Measurements from ENCODE around the gene TMCC1.

DNA sequence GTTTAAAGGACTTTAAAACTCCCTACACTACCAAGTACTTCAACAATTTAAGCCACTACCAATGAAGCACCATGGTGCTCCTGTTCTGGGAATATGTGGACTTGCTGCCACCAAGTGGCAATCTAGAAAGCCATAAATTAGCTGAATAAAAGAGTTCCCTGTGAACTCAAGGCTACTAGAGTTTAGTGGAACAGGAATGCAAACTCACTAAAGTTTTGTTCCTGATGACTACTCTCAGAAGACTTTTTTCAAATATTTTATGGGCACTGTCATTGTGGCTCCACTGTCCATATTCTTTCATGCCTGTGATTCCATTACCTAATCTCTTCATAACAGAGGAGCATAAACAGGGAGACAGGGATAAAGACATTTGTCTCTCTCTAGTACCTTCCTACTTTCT lies 63.9 kb downstream of the TMCC1 start:
- TF ChIP-seq CTCF (IDR thresholded peaks at IDR 0.05) (peak; percentile 12 to 72 (median 67)), POLR2A (IDR thresholded peaks at IDR 0.05) (no peak)
